Measurements from ENCODE around the gene NR1H4. TPM values are rescaled to one million over a fixed set of nuclear protein-coding genes. Genes with fewer than 3 reads are reported as not detected.
"Not testable (repeated sequence)": the region's sequence is repeated elsewhere in the genome, so short reads cannot be mapped to it uniquely, and the experiment has no call there.

The NR1H4 gene
- total RNA-seq, 2 donors from 2014 or later, result not detected

GRCh38 chr12:100579844-100580243 lies 106.2 kb downstream of the NR1H4 start:
- Histone ChIP-seq H3K4me3 (no peak overlapping the region), H3K9me3 (no peaks in the 10 kb centered on the region), H3K27ac (no peak overlapping the region), H3K27me3 (replicated peaks; ENCODE audit: insufficient read depth) (no peaks in the 10 kb centered on the region), H3K4me1 (replicated peaks) (no peaks in the 10 kb centered on the region), H3K36me3 (no peaks in the 10 kb centered on the region)
- DNase-seq (ENCODE audit: low spot score), result no peak
- WGBS, result 76% methylated on average over 2 of the region's 2 CpGs
- TF ChIP-seq POLR2AphosphoS5 (IDR thresholded peaks at IDR 0.05) (no peak), CTCF (IDR thresholded peaks at IDR 0.05) (no peak), POLR2A (IDR thresholded peaks at IDR 0.05) (no peak)
- intact Hi-C loops (cut with DNase I), result no loop called here

GRCh38 chr12:100584256-100584655 lies 110.6 kb downstream of the NR1H4 start:
- intact Hi-C loops (cut with DNase I), result no loop called here
- H3K27me3 ChIP-seq (replicated peaks; ENCODE audit: insufficient read depth), result no peaks in the 10 kb centered on the region
- no peaks in the 10 kb centered on the region for H3K9me3 ChIP-seq
- DNase-seq (ENCODE audit: low spot score), result no peak
- WGBS, result 88% methylated on average over 3 of the region's 3 CpGs
- TF ChIP-seq POLR2A (IDR thresholded peaks at IDR 0.05) (no peak), CTCF (IDR thresholded peaks at IDR 0.05) (no peak)
- no peak overlapping the region for H3K27ac ChIP-seq
- H3K4me1 ChIP-seq (replicated peaks), result no peaks in the 10 kb centered on the region
- no peak overlapping the region for H3K4me3 ChIP-seq
- no peaks in the 10 kb centered on the region for H3K36me3 ChIP-seq

- Histone ChIP-seq H3K4me1 (replicated peaks) (no peaks in the 10 kb centered on the region), H3K27me3 (replicated peaks; ENCODE audit: insufficient read depth) (peaks cover 2% of the 10 kb centered on the region), H3K27ac (no peak overlapping the region), H3K36me3 (no peaks in the 10 kb centered on the region), H3K9me3 (no peaks in the 10 kb centered on the region), H3K4me3 (no peak overlapping the region)
- WGBS, result 55% methylated on average over 4 of the region's 4 CpGs
- no peak for DNase-seq (ENCODE audit: low spot score)
- intact Hi-C loops (cut with DNase I), result no loop called here
- TF ChIP-seq POLR2A (IDR thresholded peaks at IDR 0.05) (no peak), POLR2AphosphoS5 (IDR thresholded peaks at IDR 0.05) (no peak), CTCF (IDR thresholded peaks at IDR 0.05) (no peak)
Measured at GRCh38 chr12:100591979-100592378, 118.3 kb downstream of the NR1H4 start.

DNA sequence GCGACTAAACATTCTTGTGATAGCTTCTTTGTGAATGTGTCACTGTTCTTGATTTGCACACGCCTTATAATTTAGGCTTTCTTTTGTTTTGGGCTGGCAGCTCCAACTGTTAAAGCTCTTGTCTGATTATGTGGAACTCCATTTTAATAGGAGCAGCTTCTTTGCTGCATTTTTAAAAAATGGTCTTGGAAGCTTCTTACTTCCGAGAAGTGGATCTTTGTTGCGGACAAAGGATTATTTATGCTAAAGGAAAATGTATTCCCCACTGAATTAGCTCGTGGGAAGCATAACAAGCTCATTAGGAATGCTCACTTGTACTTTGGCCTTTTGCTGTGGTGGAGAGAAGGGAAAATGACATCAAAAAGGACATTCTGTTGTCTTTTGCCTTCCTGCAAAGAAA lies 119.8 kb downstream of the NR1H4 start:
- TF ChIP-seq CTCF (IDR thresholded peaks at IDR 0.05) (no peak), POLR2AphosphoS5 (IDR thresholded peaks at IDR 0.05) (no peak), POLR2A (IDR thresholded peaks at IDR 0.05) (no peak)
- 32% methylated on average over 5 of the region's 5 CpGs for WGBS
- peaks cover 2% of the 10 kb centered on the region for H3K27me3 ChIP-seq (replicated peaks; ENCODE audit: insufficient read depth)
- no peaks in the 10 kb centered on the region for H3K4me1 ChIP-seq (replicated peaks)
- no peak overlapping the region for H3K4me3 ChIP-seq
- H3K36me3 ChIP-seq, result no peaks in the 10 kb centered on the region
- H3K27ac ChIP-seq, result no peak overlapping the region
- no peak for DNase-seq (ENCODE audit: low spot score)
- intact Hi-C loops (cut with DNase I), result no loop called here
- H3K9me3 ChIP-seq, result no peaks in the 10 kb centered on the region

- 57% methylated on average over 1 of the region's 1 CpG for WGBS
- Histone ChIP-seq H3K4me3 (no peak overlapping the region), H3K4me1 (replicated peaks) (no peaks in the 10 kb centered on the region), H3K27me3 (replicated peaks; ENCODE audit: insufficient read depth) (no peaks in the 10 kb centered on the region), H3K9me3 (no peaks in the 10 kb centered on the region), H3K36me3 (no peaks in the 10 kb centered on the region), H3K27ac (no peak overlapping the region)
- intact Hi-C loops (cut with DNase I), result no loop called here
- no peak for DNase-seq (ENCODE audit: low spot score)
- no peak for TF ChIP-seq CTCF (IDR thresholded peaks at IDR 0.05)
- TF ChIP-seq POLR2A (IDR thresholded peaks at IDR 0.05), result no peak
- no peak for TF ChIP-seq POLR2AphosphoS5 (IDR thresholded peaks at IDR 0.05)
Measured at GRCh38 chr12:100601626-100602025, 128.0 kb downstream of the NR1H4 start.

GRCh38 chr12:100602997-100603396 lies 129.3 kb downstream of the NR1H4 start:
- DNase-seq (ENCODE audit: low spot score); H3K4me3 ChIP-seq; H3K27me3 ChIP-seq (replicated peaks; ENCODE audit: insufficient read depth); H3K36me3 ChIP-seq; H3K27ac ChIP-seq; H3K9me3 ChIP-seq; intact Hi-C loops (cut with DNase I); H3K4me1 ChIP-seq (replicated peaks): not testable (repeated sequence)
- 71% methylated on average over 1 of the region's 1 CpG for WGBS

Measured in prostate gland (tissue), 2 donors.